IMR-90 (cell line): Measurements from ENCODE around the gene ANKS4B. TPM values are rescaled to one million over a fixed set of nuclear protein-coding genes. Genes with fewer than 3 reads are reported as not detected.

Source experiments
- polyA plus RNA-seq, 3 experiments: library from polyadenylated mRNA; depleted of rRNA; stranded (reverse); fragments of >200 nt; gene quantifications; 2 replicates each; pipeline ENCODE4 v1.2.3, GENCODE V29; 2012; ENCODE audit warnings: low replicate concordance in 1 of 3
- total RNA-seq: library from RNA; depleted of rRNA; stranded (reverse); fragments of >200 nt; gene quantifications from 2 replicates; pipeline ENCODE4 v1.2.3, GENCODE V29; 2012; rRNA removed

Gene ANKS4B
- total and polyA plus RNA-seq, 2 of the 4 experiments (the other 2 are of a cell fraction): not detected

Other genes with a start within 250 kb of the ANKS4B start
- gene DNAH3, start 82.9 kb upstream of the ANKS4B start, total RNA-seq: not detected in 2 replicates
- not detected in 2 replicates for gene DNAH3, start 82.9 kb upstream of the ANKS4B start, polyA plus RNA-seq (2012; rRNA removed)
- 51.4 and 62.2 TPM in 2 replicates for gene LDAF1, start 75.0 kb upstream of the ANKS4B start, total RNA-seq
- gene LDAF1, start 75.0 kb upstream of the ANKS4B start, polyA plus RNA-seq (2012; rRNA removed): 17.0 and 21.0 TPM in 2 replicates
- not detected in 2 replicates for gene ZP2, start 22.1 kb upstream of the ANKS4B start, total RNA-seq
- not detected in 2 replicates for gene ZP2, start 22.1 kb upstream of the ANKS4B start, polyA plus RNA-seq (2012; rRNA removed)
- gene CRYM, start 44.6 kb downstream of the ANKS4B start, total RNA-seq: not detected in 2 replicates
- not detected in 2 replicates for gene CRYM, start 44.6 kb downstream of the ANKS4B start, polyA plus RNA-seq (2012; rRNA removed)